ENCODE data around the gene SLC35G1. TPM values are rescaled to one million over a fixed set of nuclear protein-coding genes. Genes with fewer than 3 reads are reported as not detected.

The SLC35G1 gene
- total RNA-seq, 1 experiment from 2014 or later: 9.4 TPM

- no peaks in the 10 kb centered on the region for H3K9me3 ChIP-seq (ENCODE audit: control insufficient read depth in 1 of 2, insufficient read depth in 1 of 2, low read depth in 1 of 2, low read length in 2 of 2)
- no peak overlapping the region for H3K4me2 ChIP-seq (ENCODE audit: low read length)
- TF ChIP-seq SRF (IDR thresholded peaks at IDR 0.05; ENCODE audit: low read depth) (no peak), POLR2A (IDR thresholded peaks at IDR 0.05; ENCODE audit: borderline replicate concordance, extremely low read depth, insufficient read depth, insufficient read length) (no peak), YY1 (IDR thresholded peaks at IDR 0.05; ENCODE audit: extremely low read depth, insufficient replicate concordance, low read depth, low read length) (no peak), JUND (IDR thresholded peaks at IDR 0.05) (no peak), CTCF (IDR thresholded peaks at IDR 0.05 in 2 of 3, conservative IDR thresholded peaks at IDR 0.05 in 1 of 3; ENCODE audit: borderline replicate concordance in 1 of 3, insufficient read depth in 1 of 3, low read depth in 2 of 3, low read length in 2 of 3) (no peak)
- BruUV-seq (replicated peaks): no TSS peak
- no peak for DNase-seq (ENCODE audit: low read depth, low spot score)
- H3K79me2 ChIP-seq (ENCODE audit: insufficient read depth, low read length): no peaks in the 10 kb centered on the region
- H3K36me3 ChIP-seq (ENCODE audit: control insufficient read depth in 1 of 2, insufficient read depth in 2 of 2, low read length in 2 of 2): no peaks in the 10 kb centered on the region
- ChIA-PET CTCF (no interaction called here), RAD21 (ENCODE audit: low non-redundant PET in 1 of 2, low total read pairs in 2 of 2, uncharacterized antibody in 2 of 2, unreplicated experiment in 2 of 2) (no interaction called here), POLR2A (no interaction called here)
- H3K27me3 ChIP-seq (ENCODE audit: insufficient read depth, low read length): no peaks in the 10 kb centered on the region
- no peak for ATAC-seq
- no peak overlapping the region for H3K4me3 ChIP-seq (replicated peaks in 1 of 2; ENCODE audit: low read depth in 1 of 2, low read length in 2 of 2)
- H3K27ac ChIP-seq (ENCODE audit: low read depth, low read length): no peak overlapping the region
- no peaks in the 10 kb centered on the region for H3K4me1 ChIP-seq (ENCODE audit: control insufficient read depth in 1 of 2, insufficient read depth in 2 of 2, low read length in 2 of 2)
- H3K9ac ChIP-seq (ENCODE audit: low read length): no peak overlapping the region
- intact Hi-C loops (cut with micrococcal nuclease): no loop called here
- no peak overlapping the region for H2AFZ ChIP-seq (ENCODE audit: low read depth, low read length, poor library complexity, severe bottlenecking)
- H4K20me1 ChIP-seq (ENCODE audit: insufficient read depth): no peaks in the 10 kb centered on the region
- no peaks in the 10 kb centered on the region for H3K9me2 ChIP-seq (ENCODE audit: insufficient read depth)
These were observed 47.1 kb downstream of the SLC35G1 start for GRCh38 chr10:93940881-93941280.

GRCh38 chr10:93941606-93942005, 47.8 kb downstream of the SLC35G1 start:
- no peaks in the 10 kb centered on the region for H3K9me3 ChIP-seq (ENCODE audit: control insufficient read depth in 1 of 2, insufficient read depth in 1 of 2, low read depth in 1 of 2, low read length in 2 of 2)
- ChIA-PET RAD21 (ENCODE audit: low non-redundant PET in 1 of 2, low total read pairs in 2 of 2, uncharacterized antibody in 2 of 2, unreplicated experiment in 2 of 2) (no interaction called here), POLR2A (no interaction called here), CTCF (no interaction called here)
- H4K20me1 ChIP-seq (ENCODE audit: insufficient read depth): no peaks in the 10 kb centered on the region
- BruUV-seq (replicated peaks): no TSS peak
- no peak overlapping the region for H2AFZ ChIP-seq (ENCODE audit: low read depth, low read length, poor library complexity, severe bottlenecking)
- ATAC-seq (no peak), DNase-seq (ENCODE audit: low read depth, low spot score) (no peak)
- H3K27ac ChIP-seq (ENCODE audit: low read depth, low read length): no peak overlapping the region
- H3K4me1 ChIP-seq (ENCODE audit: control insufficient read depth in 1 of 2, insufficient read depth in 2 of 2, low read length in 2 of 2): no peaks in the 10 kb centered on the region
- H3K9me2 ChIP-seq (ENCODE audit: insufficient read depth): no peaks in the 10 kb centered on the region
- H3K4me3 ChIP-seq (replicated peaks in 1 of 2; ENCODE audit: low read depth in 1 of 2, low read length in 2 of 2): no peak overlapping the region
- H3K36me3 ChIP-seq (ENCODE audit: control insufficient read depth in 1 of 2, insufficient read depth in 2 of 2, low read length in 2 of 2): no peaks in the 10 kb centered on the region
- no peaks in the 10 kb centered on the region for H3K27me3 ChIP-seq (ENCODE audit: insufficient read depth, low read length)
- no peak overlapping the region for H3K9ac ChIP-seq (ENCODE audit: low read length)
- intact Hi-C loops (cut with micrococcal nuclease): no loop called here
- H3K79me2 ChIP-seq (ENCODE audit: insufficient read depth, low read length): no peaks in the 10 kb centered on the region
- H3K4me2 ChIP-seq (ENCODE audit: low read length): no peak overlapping the region
- TF ChIP-seq MAX (IDR thresholded peaks at IDR 0.05) (no peak), SP1 (IDR thresholded peaks at IDR 0.05; ENCODE audit: low read depth) (no peak), EZH2 (IDR thresholded peaks at IDR 0.05) (no peak), TCF7L2 (IDR thresholded peaks at IDR 0.05; ENCODE audit: borderline replicate concordance, extremely low read depth, insufficient read depth, insufficient read length) (no peak), SRF (IDR thresholded peaks at IDR 0.05; ENCODE audit: low read depth) (no peak), POLR2AphosphoS5 (IDR thresholded peaks at IDR 0.05; ENCODE audit: low read depth, low read length) (no peak), ATF3 (IDR thresholded peaks at IDR 0.05) (no peak), ZNF274 (IDR thresholded peaks at IDR 0.05; ENCODE audit: low read depth, low read length) (no peak), POLR2A (IDR thresholded peaks at IDR 0.05; ENCODE audit: borderline replicate concordance, extremely low read depth, insufficient read depth, insufficient read length) (no peak), ZFX (IDR thresholded peaks at IDR 0.05) (no peak), FOSL1 (IDR thresholded peaks at IDR 0.05; ENCODE audit: low read depth) (no peak), CTCF (IDR thresholded peaks at IDR 0.05 in 2 of 3, conservative IDR thresholded peaks at IDR 0.05 in 1 of 3; ENCODE audit: borderline replicate concordance in 1 of 3, insufficient read depth in 1 of 3, low read depth in 2 of 3, low read length in 2 of 3) (no peak), CEBPB (IDR thresholded peaks at IDR 0.05; ENCODE audit: low read depth) (no peak), EZH2phosphoT487 (IDR thresholded peaks at IDR 0.05; ENCODE audit: borderline replicate concordance) (no peak), EGR1 (IDR thresholded peaks at IDR 0.05; ENCODE audit: low read depth) (no peak), RAD21 (IDR thresholded peaks at IDR 0.05; ENCODE audit: low read depth) (no peak), CBX3 (IDR thresholded peaks at IDR 0.05; ENCODE audit: low read depth) (no peak)
